Measurements from ENCODE around the gene ZC3H18.

The ZC3H18 gene

DNA sequence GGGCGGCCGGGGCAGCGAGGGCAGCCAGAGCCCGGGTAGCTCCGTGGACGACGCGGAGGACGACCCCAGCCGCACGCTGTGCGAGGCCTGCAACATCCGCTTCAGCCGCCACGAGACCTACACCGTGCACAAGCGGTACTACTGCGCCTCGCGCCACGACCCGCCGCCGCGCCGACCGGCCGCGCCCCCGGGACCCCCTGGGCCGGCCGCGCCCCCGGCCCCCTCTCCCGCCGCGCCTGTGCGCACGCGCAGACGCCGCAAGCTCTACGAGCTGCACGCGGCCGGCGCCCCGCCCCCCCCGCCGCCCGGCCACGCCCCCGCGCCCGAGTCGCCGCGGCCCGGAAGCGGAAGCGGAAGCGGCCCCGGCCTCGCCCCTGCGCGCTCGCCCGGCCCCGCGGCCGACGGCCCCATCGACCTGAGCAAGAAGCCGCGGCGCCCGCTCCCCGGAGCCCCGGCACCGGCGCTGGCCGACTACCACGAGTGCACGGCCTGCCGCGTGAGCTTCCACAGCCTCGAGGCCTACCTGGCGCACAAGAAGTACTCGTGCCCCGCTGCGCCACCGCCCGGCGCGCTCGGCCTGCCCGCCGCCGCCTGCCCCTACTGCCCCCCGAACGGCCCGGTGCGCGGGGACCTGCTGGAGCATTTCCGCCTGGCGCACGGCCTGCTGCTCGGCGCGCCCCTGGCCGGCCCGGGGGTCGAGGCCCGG lies 36.1 kb upstream of the ZC3H18 start:
- Histone ChIP-seq H3K4me3 (ENCODE audit: insufficient read length, low read depth) (peak overlapping the region; percentile 79), H3K4me1 (ENCODE audit: insufficient read depth, insufficient read length) (peaks cover 40% of the 10 kb centered on the region), H3K9me3 (ENCODE audit: insufficient read depth, low read length) (no peaks in the 10 kb centered on the region), H3K36me3 (ENCODE audit: insufficient read depth, insufficient read length, low read length) (peaks cover 40% of the 10 kb centered on the region), H3K27me3 (ENCODE audit: insufficient read depth, insufficient read length) (peaks cover under 1% of the 10 kb centered on the region), H3K9ac (ENCODE audit: insufficient read length, low read depth) (peak overlapping the region; percentile 96)
- peak; percentile 46 for DNase-seq (ENCODE audit: low read depth, low spot score)
- TF ChIP-seq SUZ12 (IDR thresholded peaks at IDR 0.05; ENCODE audit: extremely low read depth, insufficient read depth, insufficient read length) (no peak), ZNF274 (IDR thresholded peaks at IDR 0.05; ENCODE audit: low read depth, low read length) (no peak), YY1 (IDR thresholded peaks at IDR 0.05; ENCODE audit: insufficient read depth, insufficient read length) (no peak)

GRCh38 chr16:88534638-88535190 lies 35.5 kb upstream of the ZC3H18 start:
- DNase-seq (ENCODE audit: low read depth, low spot score), result no peak
- peak overlapping the region; percentile 79 for H3K4me3 ChIP-seq (ENCODE audit: insufficient read length, low read depth)
- no peak for TF ChIP-seq YY1 (IDR thresholded peaks at IDR 0.05; ENCODE audit: insufficient read depth, insufficient read length)
- no peak for TF ChIP-seq ZNF274 (IDR thresholded peaks at IDR 0.05; ENCODE audit: low read depth, low read length)

DNA sequence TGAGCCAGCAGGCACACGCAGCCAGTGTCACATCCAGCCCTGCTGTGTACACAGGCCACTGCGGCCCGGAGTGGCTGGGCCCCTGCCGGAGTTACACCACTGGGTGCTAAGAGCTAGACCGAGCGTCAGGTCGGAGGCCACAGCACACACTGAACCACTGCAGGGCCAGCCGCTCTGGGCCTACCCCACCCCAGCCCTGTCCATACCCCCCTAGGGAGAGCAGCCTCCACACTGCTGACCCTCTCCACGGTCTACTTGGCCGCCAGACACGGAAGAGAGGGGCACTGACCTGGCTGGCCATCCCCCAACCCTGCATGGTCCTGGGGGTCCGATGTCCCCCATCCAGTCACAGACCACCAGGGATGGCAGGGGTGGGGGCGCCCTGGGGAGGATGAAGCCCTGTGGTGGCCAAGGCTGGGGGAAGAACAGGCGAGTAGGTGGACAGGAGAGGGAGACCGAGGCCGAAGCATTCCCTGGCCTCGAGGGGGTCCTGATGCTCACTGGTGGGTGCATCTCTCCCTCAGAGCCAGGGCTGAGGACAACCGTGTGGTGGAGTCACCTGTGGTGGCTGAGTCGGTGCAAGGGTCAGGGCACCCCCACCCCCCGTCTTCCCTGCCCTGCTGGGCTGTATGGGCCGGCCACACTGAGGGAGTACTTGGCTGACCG lies 34.9 kb upstream of the ZC3H18 start:
- Histone ChIP-seq H3K4me3 (ENCODE audit: insufficient read length, low read depth) (peak overlapping the region; percentile 79), H3K9me3 (ENCODE audit: insufficient read depth, low read length) (no peaks in the 10 kb centered on the region), H3K27me3 (ENCODE audit: insufficient read depth, insufficient read length) (peaks cover 4% of the 10 kb centered on the region), H3K36me3 (ENCODE audit: insufficient read depth, insufficient read length, low read length) (peaks cover 28% of the 10 kb centered on the region), H3K4me1 (ENCODE audit: insufficient read depth, insufficient read length) (peaks cover 46% of the 10 kb centered on the region), H3K9ac (ENCODE audit: insufficient read length, low read depth) (peak overlapping the region; percentile 86)
- no peak for DNase-seq (ENCODE audit: low read depth, low spot score)
- TF ChIP-seq YY1 (IDR thresholded peaks at IDR 0.05; ENCODE audit: insufficient read depth, insufficient read length) (no peak), SUZ12 (IDR thresholded peaks at IDR 0.05; ENCODE audit: extremely low read depth, insufficient read depth, insufficient read length) (no peak), ZNF274 (IDR thresholded peaks at IDR 0.05; ENCODE audit: low read depth, low read length) (no peak)

More at GRCh38 chr16:88534638-88535190, 35.5 kb upstream of the ZC3H18 start:
- Histone ChIP-seq H3K27me3 (ENCODE audit: insufficient read depth, insufficient read length) (peaks cover 4% of the 10 kb centered on the region), H3K4me1 (ENCODE audit: insufficient read depth, insufficient read length) (peaks cover 44% of the 10 kb centered on the region), H3K36me3 (ENCODE audit: insufficient read depth, insufficient read length, low read length) (peaks cover 34% of the 10 kb centered on the region), H3K9me3 (ENCODE audit: insufficient read depth, low read length) (no peaks in the 10 kb centered on the region), H3K9ac (ENCODE audit: insufficient read length, low read depth) (peak overlapping the region; percentile 96)

GRCh38 chr16:88535857-88536222 lies 34.4 kb upstream of the ZC3H18 start:
- no peak for TF ChIP-seq ZNF274 (IDR thresholded peaks at IDR 0.05; ENCODE audit: low read depth, low read length)
- TF ChIP-seq YY1 (IDR thresholded peaks at IDR 0.05; ENCODE audit: insufficient read depth, insufficient read length), result no peak
- no peak for TF ChIP-seq SUZ12 (IDR thresholded peaks at IDR 0.05; ENCODE audit: extremely low read depth, insufficient read depth, insufficient read length)
- Histone ChIP-seq H3K4me3 (ENCODE audit: insufficient read length, low read depth) (no peak overlapping the region), H3K36me3 (ENCODE audit: insufficient read depth, insufficient read length, low read length) (peaks cover 24% of the 10 kb centered on the region), H3K9ac (ENCODE audit: insufficient read length, low read depth) (peak overlapping the region; percentile 86), H3K9me3 (ENCODE audit: insufficient read depth, low read length) (no peaks in the 10 kb centered on the region), H3K4me1 (ENCODE audit: insufficient read depth, insufficient read length) (peaks cover 50% of the 10 kb centered on the region), H3K27me3 (ENCODE audit: insufficient read depth, insufficient read length) (peaks cover 4% of the 10 kb centered on the region)
- no peak for DNase-seq (ENCODE audit: low read depth, low spot score)

GRCh38 chr16:88536510-88536909 lies 33.7 kb upstream of the ZC3H18 start:
- no peak for DNase-seq (ENCODE audit: low read depth, low spot score)
- no peaks in the 10 kb centered on the region for H3K9me3 ChIP-seq (ENCODE audit: insufficient read depth, low read length)
- H3K36me3 ChIP-seq (ENCODE audit: insufficient read depth, insufficient read length, low read length), result peaks cover 18% of the 10 kb centered on the region
- no peak overlapping the region for H3K4me3 ChIP-seq (ENCODE audit: insufficient read length, low read depth)
- H3K4me1 ChIP-seq (ENCODE audit: insufficient read depth, insufficient read length), result peaks cover 50% of the 10 kb centered on the region
- peaks cover 4% of the 10 kb centered on the region for H3K27me3 ChIP-seq (ENCODE audit: insufficient read depth, insufficient read length)
- H3K9ac ChIP-seq (ENCODE audit: insufficient read length, low read depth), result no peak overlapping the region
- TF ChIP-seq YY1 (IDR thresholded peaks at IDR 0.05; ENCODE audit: insufficient read depth, insufficient read length) (no peak), SUZ12 (IDR thresholded peaks at IDR 0.05; ENCODE audit: extremely low read depth, insufficient read depth, insufficient read length) (no peak), ZNF274 (IDR thresholded peaks at IDR 0.05; ENCODE audit: low read depth, low read length) (no peak)

DNA sequence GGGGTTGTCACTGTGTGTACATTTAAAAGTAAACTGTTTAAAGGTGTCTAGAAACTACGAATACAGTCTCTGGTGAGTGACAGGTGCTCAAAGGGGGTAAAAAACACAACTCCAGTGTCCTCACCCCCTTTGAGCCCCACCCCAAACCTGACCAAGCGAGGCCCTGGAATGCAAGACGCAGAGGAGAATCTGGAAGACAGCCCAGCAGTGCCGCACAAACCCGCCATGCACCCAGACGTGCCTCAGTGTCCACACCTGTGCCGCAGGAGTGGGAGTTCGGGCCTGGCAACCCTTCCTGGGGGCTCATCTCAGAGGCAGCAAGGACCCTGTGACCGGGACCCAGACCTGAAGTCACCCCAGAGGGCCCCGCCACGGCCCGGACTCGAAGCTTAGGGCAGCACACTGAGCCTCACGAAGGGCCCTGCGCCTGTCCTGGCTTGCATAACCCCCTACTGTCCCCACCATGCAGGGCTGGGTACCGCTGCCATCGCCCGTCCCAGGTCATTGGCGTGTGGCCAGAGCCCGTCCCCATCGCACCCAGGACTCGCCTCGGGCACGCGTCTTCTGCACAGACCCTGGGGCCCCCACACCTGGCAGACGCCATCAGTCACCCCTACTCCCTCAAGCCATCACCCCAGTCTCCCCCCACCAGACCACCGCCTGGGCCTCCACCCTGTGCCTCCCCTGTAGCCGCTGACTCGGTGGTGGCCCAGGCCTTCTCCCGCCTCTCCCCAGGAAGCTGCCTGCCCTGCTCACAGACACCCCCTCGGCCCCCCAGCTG lies 33.0 kb upstream of the ZC3H18 start:
- Histone ChIP-seq H3K9me3 (ENCODE audit: insufficient read depth, low read length) (0 out of 2 replicates have a peak, but pooled peaks cover 2% of the 10 kb centered on the region), H3K4me3 (ENCODE audit: insufficient read length, low read depth) (no peak overlapping the region), H3K4me1 (ENCODE audit: insufficient read depth, insufficient read length) (peaks cover 47% of the 10 kb centered on the region), H3K9ac (ENCODE audit: insufficient read length, low read depth) (no peak overlapping the region), H3K27me3 (ENCODE audit: insufficient read depth, insufficient read length) (peaks cover 4% of the 10 kb centered on the region), H3K36me3 (ENCODE audit: insufficient read depth, insufficient read length, low read length) (peaks cover 15% of the 10 kb centered on the region)
- TF ChIP-seq YY1 (IDR thresholded peaks at IDR 0.05; ENCODE audit: insufficient read depth, insufficient read length) (no peak), SUZ12 (IDR thresholded peaks at IDR 0.05; ENCODE audit: extremely low read depth, insufficient read depth, insufficient read length) (no peak), ZNF274 (IDR thresholded peaks at IDR 0.05; ENCODE audit: low read depth, low read length) (no peak)
- no peak for DNase-seq (ENCODE audit: low read depth, low spot score)
